ENCODE measurements around the gene OR6C6.

The OR6C6 gene

DNA sequence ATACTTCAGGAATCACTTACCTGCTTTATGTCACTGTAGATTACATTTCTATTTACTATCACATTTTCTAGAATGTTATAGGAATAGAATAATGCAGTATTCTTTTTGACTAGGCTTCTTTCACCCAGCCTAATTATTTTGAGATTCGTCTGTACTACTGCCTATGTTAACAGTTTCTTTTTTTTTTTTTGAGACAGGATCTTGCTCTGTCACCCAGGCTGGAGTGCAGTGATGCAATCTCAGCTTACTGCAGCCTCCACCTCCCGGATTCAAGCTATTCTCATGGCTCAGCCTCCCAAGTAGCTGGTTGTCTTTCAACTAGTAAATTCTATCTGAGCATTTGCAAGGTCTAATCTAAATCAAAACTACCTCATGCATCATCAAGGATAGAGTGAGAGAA lies 6.4 kb downstream of the OR6C6 start:
- H3K23ac ChIP-seq (ENCODE audit: low read length), result no peak overlapping the region
- no peaks in the 10 kb centered on the region for H3K79me2 ChIP-seq (ENCODE audit: control insufficient read depth, insufficient read depth, low read length)
- WGBS (ENCODE audit: extremely low coverage, insufficient coverage, low lambda C conversion rate), result no CpG with 5 or more reads among the region's 2 CpGs
- H4K8ac ChIP-seq (ENCODE audit: low read depth, low read length), result no peak overlapping the region
- no peak overlapping the region for H3K18ac ChIP-seq (ENCODE audit: low read length)
- no peak overlapping the region for H2BK15ac ChIP-seq (replicated peaks; ENCODE audit: low read depth)
- no peak overlapping the region for H2BK5ac ChIP-seq (ENCODE audit: low read length)
- H3K4me2 ChIP-seq (ENCODE audit: low read length), result no peak overlapping the region
- H3K79me1 ChIP-seq (ENCODE audit: low read length), result no peaks in the 10 kb centered on the region
- H3K4ac ChIP-seq (ENCODE audit: low read depth, low read length), result no peak overlapping the region
- no peaks in the 10 kb centered on the region for H3K27me3 ChIP-seq (ENCODE audit: insufficient read depth, low read length, poor library complexity)
- H4K5ac ChIP-seq (ENCODE audit: low read length), result no peak overlapping the region
- H2BK120ac ChIP-seq (ENCODE audit: low read depth, low read length), result no peak overlapping the region
- H3K9ac ChIP-seq (ENCODE audit: low read length), result no peak overlapping the region
- no peak overlapping the region for H3K27ac ChIP-seq (ENCODE audit: low read depth, low read length)
- no peak for DNase-seq
- H3K4me1 ChIP-seq (ENCODE audit: control insufficient read depth, low read depth, low read length), result no peaks in the 10 kb centered on the region
- no peak overlapping the region for H3K4me3 ChIP-seq (ENCODE audit: low read length)
- H2AK5ac ChIP-seq (ENCODE audit: low read length), result no peak overlapping the region
- H3K36me3 ChIP-seq (ENCODE audit: control insufficient read depth, insufficient read depth, low read length), result no peaks in the 10 kb centered on the region
- H3K56ac ChIP-seq (ENCODE audit: low read length), result no peak overlapping the region

GRCh38 chr12:55280991-55281390 lies 15.4 kb downstream of the OR6C6 start:
- Histone ChIP-seq H3K4me2 (ENCODE audit: low read length) (no peak overlapping the region), H2BK5ac (ENCODE audit: low read length) (no peak overlapping the region), H2AK5ac (ENCODE audit: low read length) (no peak overlapping the region), H3K79me1 (ENCODE audit: low read length) (no peaks in the 10 kb centered on the region), H3K4me1 (ENCODE audit: control insufficient read depth, low read depth, low read length) (no peaks in the 10 kb centered on the region), H3K27me3 (ENCODE audit: insufficient read depth, low read length, poor library complexity) (no peaks in the 10 kb centered on the region), H3K56ac (ENCODE audit: low read length) (no peak overlapping the region), H3K4ac (ENCODE audit: low read depth, low read length) (no peak overlapping the region), H3K23ac (ENCODE audit: low read length) (no peak overlapping the region), H3K4me3 (ENCODE audit: low read length) (no peak overlapping the region), H3K9ac (ENCODE audit: low read length) (no peak overlapping the region), H2BK120ac (ENCODE audit: low read depth, low read length) (no peak overlapping the region), H3K27ac (ENCODE audit: low read depth, low read length) (no peak overlapping the region), H3K79me2 (ENCODE audit: control insufficient read depth, insufficient read depth, low read length) (no peaks in the 10 kb centered on the region), H4K8ac (ENCODE audit: low read depth, low read length) (no peak overlapping the region), H3K36me3 (ENCODE audit: control insufficient read depth, insufficient read depth, low read length) (no peaks in the 10 kb centered on the region), H4K5ac (ENCODE audit: low read length) (no peak overlapping the region), H2BK15ac (replicated peaks; ENCODE audit: low read depth) (no peak overlapping the region), H3K18ac (ENCODE audit: low read length) (no peak overlapping the region)
- WGBS (ENCODE audit: extremely low coverage, insufficient coverage, low lambda C conversion rate), result no CpG with 5 or more reads among the region's 2 CpGs
- no peak for DNase-seq

DNA sequence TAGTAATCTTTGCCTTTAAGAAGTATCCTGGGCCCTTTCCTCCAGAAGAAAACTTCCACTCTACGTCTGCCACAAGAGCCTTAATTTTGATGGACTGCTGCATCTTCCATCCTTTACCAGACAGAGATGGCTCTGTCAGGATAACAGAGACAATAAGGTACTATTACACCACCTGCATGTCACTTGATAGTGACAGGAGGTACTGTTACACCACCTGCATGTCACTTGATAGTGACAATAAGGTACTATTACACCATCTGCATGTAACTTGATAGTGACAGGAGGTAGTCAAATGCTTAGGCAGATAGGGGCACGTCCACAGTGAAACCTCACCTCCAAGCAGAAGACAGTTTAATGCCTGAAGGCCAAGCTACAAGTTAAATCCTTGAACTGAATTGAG lies 38.1 kb downstream of the OR6C6 start:
- no peaks in the 10 kb centered on the region for H3K4me1 ChIP-seq (ENCODE audit: control insufficient read depth, low read depth, low read length)
- DNase-seq, result peak; percentile 3

GRCh38 chr12:55256831-55257230 lies 39.5 kb downstream of the OR6C6 start:
- H3K27me3 ChIP-seq (ENCODE audit: insufficient read depth, low read length, poor library complexity), result no peaks in the 10 kb centered on the region

More for the DNA sequence above, 38.1 kb downstream of the OR6C6 start:
- Histone ChIP-seq H2BK15ac (replicated peaks; ENCODE audit: low read depth) (no peak overlapping the region), H3K18ac (ENCODE audit: low read length) (no peak overlapping the region), H3K4me2 (ENCODE audit: low read length) (no peak overlapping the region), H2BK120ac (ENCODE audit: low read depth, low read length) (no peak overlapping the region), H3K36me3 (ENCODE audit: control insufficient read depth, insufficient read depth, low read length) (no peaks in the 10 kb centered on the region), H3K9ac (ENCODE audit: low read length) (no peak overlapping the region), H2BK5ac (ENCODE audit: low read length) (no peak overlapping the region), H3K4me3 (ENCODE audit: low read length) (no peak overlapping the region), H3K79me2 (ENCODE audit: control insufficient read depth, insufficient read depth, low read length) (no peaks in the 10 kb centered on the region), H3K4ac (ENCODE audit: low read depth, low read length) (no peak overlapping the region), H3K27me3 (ENCODE audit: insufficient read depth, low read length, poor library complexity) (no peaks in the 10 kb centered on the region), H4K5ac (ENCODE audit: low read length) (no peak overlapping the region), H3K56ac (ENCODE audit: low read length) (no peak overlapping the region), H3K79me1 (ENCODE audit: low read length) (no peaks in the 10 kb centered on the region), H2AK5ac (ENCODE audit: low read length) (no peak overlapping the region), H3K23ac (ENCODE audit: low read length) (no peak overlapping the region), H3K27ac (ENCODE audit: low read depth, low read length) (no peak overlapping the region), H4K8ac (ENCODE audit: low read depth, low read length) (no peak overlapping the region)
- no CpG with 5 or more reads among the region's 2 CpGs for WGBS (ENCODE audit: extremely low coverage, insufficient coverage, low lambda C conversion rate)

GRCh38 chr12:55253281-55253680 lies 43.1 kb downstream of the OR6C6 start:
- Histone ChIP-seq H3K56ac (ENCODE audit: low read length) (no peak overlapping the region), H2BK5ac (ENCODE audit: low read length) (no peak overlapping the region), H3K79me1 (ENCODE audit: low read length) (no peaks in the 10 kb centered on the region), H3K79me2 (ENCODE audit: control insufficient read depth, insufficient read depth, low read length) (no peaks in the 10 kb centered on the region), H3K23ac (ENCODE audit: low read length) (no peak overlapping the region), H3K4ac (ENCODE audit: low read depth, low read length) (no peak overlapping the region), H3K36me3 (ENCODE audit: control insufficient read depth, insufficient read depth, low read length) (no peaks in the 10 kb centered on the region), H4K5ac (ENCODE audit: low read length) (no peak overlapping the region), H4K8ac (ENCODE audit: low read depth, low read length) (no peak overlapping the region), H3K9ac (ENCODE audit: low read length) (no peak overlapping the region), H3K4me2 (ENCODE audit: low read length) (no peak overlapping the region), H2AK5ac (ENCODE audit: low read length) (no peak overlapping the region), H3K4me3 (ENCODE audit: low read length) (no peak overlapping the region), H3K4me1 (ENCODE audit: control insufficient read depth, low read depth, low read length) (no peaks in the 10 kb centered on the region), H3K27me3 (ENCODE audit: insufficient read depth, low read length, poor library complexity) (no peaks in the 10 kb centered on the region), H3K27ac (ENCODE audit: low read depth, low read length) (no peak overlapping the region), H2BK15ac (replicated peaks; ENCODE audit: low read depth) (no peak overlapping the region), H3K18ac (ENCODE audit: low read length) (no peak overlapping the region), H2BK120ac (ENCODE audit: low read depth, low read length) (no peak overlapping the region)
- no peak for DNase-seq

More at GRCh38 chr12:55256831-55257230, 39.5 kb downstream of the OR6C6 start:
- H3K4ac ChIP-seq (ENCODE audit: low read depth, low read length), result no peak overlapping the region
- H4K8ac ChIP-seq (ENCODE audit: low read depth, low read length), result no peak overlapping the region
- H3K36me3 ChIP-seq (ENCODE audit: control insufficient read depth, insufficient read depth, low read length), result no peaks in the 10 kb centered on the region
- no peak overlapping the region for H3K4me3 ChIP-seq (ENCODE audit: low read length)
- no CpG with 5 or more reads among the region's 4 CpGs for WGBS (ENCODE audit: extremely low coverage, insufficient coverage, low lambda C conversion rate)
- no peak overlapping the region for H3K27ac ChIP-seq (ENCODE audit: low read depth, low read length)
- no peak overlapping the region for H2AK5ac ChIP-seq (ENCODE audit: low read length)
- no peak overlapping the region for H3K23ac ChIP-seq (ENCODE audit: low read length)
- DNase-seq, result no peak
- H3K4me1 ChIP-seq (ENCODE audit: control insufficient read depth, low read depth, low read length), result no peaks in the 10 kb centered on the region
- H3K9ac ChIP-seq (ENCODE audit: low read length), result no peak overlapping the region
- no peak overlapping the region for H4K5ac ChIP-seq (ENCODE audit: low read length)
- H2BK5ac ChIP-seq (ENCODE audit: low read length), result no peak overlapping the region
- H3K18ac ChIP-seq (ENCODE audit: low read length), result no peak overlapping the region
- no peaks in the 10 kb centered on the region for H3K79me2 ChIP-seq (ENCODE audit: control insufficient read depth, insufficient read depth, low read length)
- no peak overlapping the region for H3K4me2 ChIP-seq (ENCODE audit: low read length)
- H3K56ac ChIP-seq (ENCODE audit: low read length), result no peak overlapping the region
- H2BK15ac ChIP-seq (replicated peaks; ENCODE audit: low read depth), result no peak overlapping the region
- H3K79me1 ChIP-seq (ENCODE audit: low read length), result no peaks in the 10 kb centered on the region
- H2BK120ac ChIP-seq (ENCODE audit: low read depth, low read length), result no peak overlapping the region

DNA sequence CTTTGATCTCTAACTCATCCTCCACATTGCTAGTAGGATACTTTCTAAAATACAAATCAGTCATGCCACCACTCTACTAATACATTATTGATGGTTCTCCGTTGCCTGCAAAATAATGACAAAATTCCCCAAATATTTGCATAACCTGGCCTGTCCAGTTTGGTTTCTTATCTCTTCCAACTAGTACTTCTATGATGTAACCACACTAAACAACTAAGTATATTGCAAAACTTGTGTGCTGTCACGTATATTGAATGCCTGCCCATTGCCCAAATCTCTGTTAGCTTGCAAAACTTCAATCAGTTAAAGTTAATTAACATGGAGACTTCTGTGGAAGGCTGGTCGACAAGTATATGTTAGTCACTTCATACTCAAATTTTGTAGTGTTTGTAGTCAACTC lies 45.4 kb downstream of the OR6C6 start:
- Histone ChIP-seq H3K23ac (ENCODE audit: low read length) (no peak overlapping the region), H2BK120ac (ENCODE audit: low read depth, low read length) (no peak overlapping the region), H3K4me3 (ENCODE audit: low read length) (no peak overlapping the region), H3K56ac (ENCODE audit: low read length) (no peak overlapping the region), H3K27me3 (ENCODE audit: insufficient read depth, low read length, poor library complexity) (no peaks in the 10 kb centered on the region), H2BK5ac (ENCODE audit: low read length) (no peak overlapping the region), H3K27ac (ENCODE audit: low read depth, low read length) (no peak overlapping the region), H3K4ac (ENCODE audit: low read depth, low read length) (no peak overlapping the region), H3K4me1 (ENCODE audit: control insufficient read depth, low read depth, low read length) (no peaks in the 10 kb centered on the region), H2AK5ac (ENCODE audit: low read length) (no peak overlapping the region), H4K8ac (ENCODE audit: low read depth, low read length) (no peak overlapping the region), H4K5ac (ENCODE audit: low read length) (no peak overlapping the region), H3K18ac (ENCODE audit: low read length) (no peak overlapping the region), H3K9ac (ENCODE audit: low read length) (no peak overlapping the region), H3K4me2 (ENCODE audit: low read length) (no peak overlapping the region), H3K79me2 (ENCODE audit: control insufficient read depth, insufficient read depth, low read length) (no peaks in the 10 kb centered on the region), H3K79me1 (ENCODE audit: low read length) (no peaks in the 10 kb centered on the region), H3K36me3 (ENCODE audit: control insufficient read depth, insufficient read depth, low read length) (no peaks in the 10 kb centered on the region), H2BK15ac (replicated peaks; ENCODE audit: low read depth) (no peak overlapping the region)
- WGBS (ENCODE audit: extremely low coverage, insufficient coverage, low lambda C conversion rate), result no CpG with 5 or more reads among the region's 3 CpGs
- DNase-seq, result no peak
